HCT116 (cell line): Measurements from ENCODE around the gene CARD8.

Source experiments
- ELF1 ChIP-seq: IDR thresholded peaks from 2 replicates; pipeline ENCODE4 v1.6.1; 2012; ENCODE audit warnings: low read depth, borderline replicate concordance
- ZNF274 ChIP-seq: fragments of 200-500 bp; sonication (Bioruptor generic); IDR thresholded peaks from 2 replicates; pipeline ENCODE4 v1.6.1; 2014; ENCODE audit warnings: mild to moderate bottlenecking, low read depth, low read length, inconsistent platforms
- TF ChIP-seq, protein P1 (sequence below), 3 experiments: fragments of 200-600 bp in 1 of 3; sonication (generic) in 1 of 3; IDR thresholded peaks in 2 of 3; conservative IDR thresholded peaks in 1 of 3; 2 replicates each; pipeline ENCODE4 v1.5.1; 2012 to 2017; ENCODE audit warnings: low read depth in 2 of 3, low read length in 2 of 3, antibody characterized with exemption in 1 of 3, borderline replicate concordance in 1 of 3, control low read depth in 1 of 3, mild to moderate bottlenecking in 1 of 3, mixed read lengths in 1 of 3, mixed run types in 1 of 3, moderate library complexity in 1 of 3; ENCODE audit not compliant: insufficient read depth in 1 of 3
- TF ChIP-seq, protein P2 (sequence below): IDR thresholded peaks from 2 replicates; pipeline ENCODE4 v1.6.1; 2012

DNA sequence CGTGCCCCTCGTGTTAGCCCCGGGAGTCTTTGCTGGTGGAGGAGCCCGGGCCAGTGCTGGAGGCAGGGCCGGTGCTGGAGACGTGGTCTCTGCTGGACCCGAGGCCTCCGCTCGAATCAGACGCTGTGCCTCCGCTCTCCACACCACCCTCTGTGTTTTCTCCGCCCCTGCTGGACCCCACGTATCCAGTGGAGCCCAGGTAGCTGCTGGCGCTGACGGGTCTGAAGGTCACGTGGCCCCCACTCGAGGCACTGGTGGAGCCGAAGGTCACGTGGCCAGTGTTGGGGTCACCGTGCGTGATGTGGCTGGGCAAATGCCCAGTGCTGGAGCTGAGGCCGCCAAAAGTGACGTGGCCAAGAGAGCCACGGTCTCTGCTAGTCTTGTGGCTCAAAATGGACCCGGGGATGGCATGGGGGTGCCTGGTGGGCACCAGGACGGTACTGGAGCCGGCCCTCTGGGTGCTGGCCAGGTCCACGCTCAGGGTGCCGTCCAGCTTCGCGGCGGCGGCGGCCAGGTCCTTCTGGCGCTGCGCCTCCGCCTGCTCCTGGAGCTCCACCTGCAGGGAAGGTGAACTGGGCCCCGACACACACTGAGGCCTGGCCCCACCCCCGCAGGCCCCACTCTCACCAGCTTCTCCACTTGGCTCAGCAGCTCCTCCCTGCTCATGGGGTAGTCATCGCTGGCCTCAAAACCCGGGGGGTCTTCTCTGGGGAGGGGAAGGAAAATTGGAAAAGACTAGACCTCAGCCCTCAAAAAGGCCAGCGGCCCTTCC is 41.4 kb upstream of the CARD8 start:
- TF ChIP-seq ZNF274 (no peak), ELF1 (no peak)
- TF ChIP-seq, protein P1, sequence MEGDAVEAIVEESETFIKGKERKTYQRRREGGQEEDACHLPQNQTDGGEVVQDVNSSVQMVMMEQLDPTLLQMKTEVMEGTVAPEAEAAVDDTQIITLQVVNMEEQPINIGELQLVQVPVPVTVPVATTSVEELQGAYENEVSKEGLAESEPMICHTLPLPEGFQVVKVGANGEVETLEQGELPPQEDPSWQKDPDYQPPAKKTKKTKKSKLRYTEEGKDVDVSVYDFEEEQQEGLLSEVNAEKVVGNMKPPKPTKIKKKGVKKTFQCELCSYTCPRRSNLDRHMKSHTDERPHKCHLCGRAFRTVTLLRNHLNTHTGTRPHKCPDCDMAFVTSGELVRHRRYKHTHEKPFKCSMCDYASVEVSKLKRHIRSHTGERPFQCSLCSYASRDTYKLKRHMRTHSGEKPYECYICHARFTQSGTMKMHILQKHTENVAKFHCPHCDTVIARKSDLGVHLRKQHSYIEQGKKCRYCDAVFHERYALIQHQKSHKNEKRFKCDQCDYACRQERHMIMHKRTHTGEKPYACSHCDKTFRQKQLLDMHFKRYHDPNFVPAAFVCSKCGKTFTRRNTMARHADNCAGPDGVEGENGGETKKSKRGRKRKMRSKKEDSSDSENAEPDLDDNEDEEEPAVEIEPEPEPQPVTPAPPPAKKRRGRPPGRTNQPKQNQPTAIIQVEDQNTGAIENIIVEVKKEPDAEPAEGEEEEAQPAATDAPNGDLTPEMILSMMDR (IDR thresholded peaks at IDR 0.05 in 2 of 3, conservative IDR thresholded peaks at IDR 0.05 in 1 of 3; ENCODE audit: borderline replicate concordance in 1 of 3, insufficient read depth in 1 of 3, low read depth in 2 of 3, low read length in 2 of 3): no peak
- TF ChIP-seq, protein P2, sequence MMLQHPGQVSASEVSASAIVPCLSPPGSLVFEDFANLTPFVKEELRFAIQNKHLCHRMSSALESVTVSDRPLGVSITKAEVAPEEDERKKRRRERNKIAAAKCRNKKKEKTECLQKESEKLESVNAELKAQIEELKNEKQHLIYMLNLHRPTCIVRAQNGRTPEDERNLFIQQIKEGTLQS: no peak
